Gastrocnemius medialis (tissue), 4 donors: ENCODE data around the gene PALS2.

ENCODE experiments used
- CTCF ChIP-seq, 5 experiments: fragments of 450-650 bp in 3 of 5; fragments of 200-600 bp in 2 of 5; sonication (generic) in 2 of 5; IDR thresholded peaks in 4 of 5; conservative IDR thresholded peaks in 1 of 5; 1 replicate in 4 of 5; 2 replicates in 1 of 5; pipeline ENCODE4 v1.5.1; 2016 to 2019; ENCODE audit warnings: antibody characterized with exemption in 5 of 5, mild to moderate bottlenecking in 3 of 5, moderate library complexity in 3 of 5
- POLR2A ChIP-seq, 2 donors: fragments of 450-650 bp; IDR thresholded peaks; one replicate each; pipeline ENCODE4 v1.6.1; 2017; ENCODE audit warnings: antibody characterized with exemption in 2 of 2, mild to moderate bottlenecking in 2 of 2, moderate library complexity in 2 of 2

- no peak for TF ChIP-seq CTCF (IDR thresholded peaks at IDR 0.05 in 4 of 5, conservative IDR thresholded peaks at IDR 0.05 in 1 of 5)
- TF ChIP-seq POLR2A (IDR thresholded peaks at IDR 0.05) = no peak
These were observed 32.3 kb upstream of the PALS2 start for GRCh38 chr7:24540956-24541355.
